Mammary epithelial cell (primary cell): ENCODE measurements around the gene TMEM170B.

Experiments used
- EZH2 ChIP-seq: IDR thresholded peaks from 2 replicates; pipeline ENCODE4 v1.6.1; 2012; ENCODE audit warnings: low read length, inconsistent platforms, borderline replicate concordance
- TF ChIP-seq, protein P1 (sequence below), 2 donors: IDR thresholded peaks in 1 of 2; conservative IDR thresholded peaks in 1 of 2; 2 replicates each; pipeline ENCODE4 v1.5.1; 2011 to 2012; ENCODE audit warnings: inconsistent platforms in 2 of 2, low read length in 2 of 2, mild to moderate bottlenecking in 2 of 2, control low read depth in 1 of 2, low read depth in 1 of 2; ENCODE audit not compliant: insufficient read depth in 1 of 2; ENCODE audit errors: extremely low read depth in 1 of 2

DNA sequence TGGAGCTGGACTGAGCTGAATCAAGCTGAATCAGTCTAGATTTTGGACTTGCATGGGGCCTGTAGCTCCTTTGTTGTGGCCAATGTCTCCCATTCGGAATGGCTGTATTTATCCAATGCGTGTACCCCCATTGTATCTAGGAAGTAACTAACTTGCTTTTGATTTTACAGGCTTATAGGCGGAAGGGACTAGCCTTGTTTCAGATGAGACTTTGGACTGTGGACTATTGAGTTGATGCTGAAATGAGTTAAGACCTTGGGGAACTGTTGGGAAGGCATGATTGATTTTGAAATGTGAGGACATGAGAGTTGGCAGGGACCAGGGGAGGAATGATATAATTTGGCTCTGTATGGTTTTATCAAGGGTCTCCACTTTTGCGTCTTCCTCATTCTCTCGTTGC is 3.0 kb upstream of the TMEM170B start:
- TF ChIP-seq EZH2: no peak
- TF ChIP-seq, protein P1, sequence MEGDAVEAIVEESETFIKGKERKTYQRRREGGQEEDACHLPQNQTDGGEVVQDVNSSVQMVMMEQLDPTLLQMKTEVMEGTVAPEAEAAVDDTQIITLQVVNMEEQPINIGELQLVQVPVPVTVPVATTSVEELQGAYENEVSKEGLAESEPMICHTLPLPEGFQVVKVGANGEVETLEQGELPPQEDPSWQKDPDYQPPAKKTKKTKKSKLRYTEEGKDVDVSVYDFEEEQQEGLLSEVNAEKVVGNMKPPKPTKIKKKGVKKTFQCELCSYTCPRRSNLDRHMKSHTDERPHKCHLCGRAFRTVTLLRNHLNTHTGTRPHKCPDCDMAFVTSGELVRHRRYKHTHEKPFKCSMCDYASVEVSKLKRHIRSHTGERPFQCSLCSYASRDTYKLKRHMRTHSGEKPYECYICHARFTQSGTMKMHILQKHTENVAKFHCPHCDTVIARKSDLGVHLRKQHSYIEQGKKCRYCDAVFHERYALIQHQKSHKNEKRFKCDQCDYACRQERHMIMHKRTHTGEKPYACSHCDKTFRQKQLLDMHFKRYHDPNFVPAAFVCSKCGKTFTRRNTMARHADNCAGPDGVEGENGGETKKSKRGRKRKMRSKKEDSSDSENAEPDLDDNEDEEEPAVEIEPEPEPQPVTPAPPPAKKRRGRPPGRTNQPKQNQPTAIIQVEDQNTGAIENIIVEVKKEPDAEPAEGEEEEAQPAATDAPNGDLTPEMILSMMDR (conservative IDR thresholded peaks at IDR 0.05 in 1 of 2, IDR thresholded peaks at IDR 0.05 in 1 of 2; ENCODE audit: extremely low read depth in 1 of 2, insufficient read depth in 1 of 2, low read depth in 1 of 2, low read length in 2 of 2): no peak
